Measurements from ENCODE around the gene CD81. TPM values are rescaled to one million over a fixed set of nuclear protein-coding genes. Genes with fewer than 3 reads are reported as not detected.

CD81 gene
- total RNA-seq, 1 experiment from 2014 or later = 296 TPM

GRCh38 chr11:2363130-2363529, 14.0 kb upstream of the CD81 start:
- DNase-seq (ENCODE audit: low read depth, low spot score) (no peak), ATAC-seq (no peak)
- H3K36me3 ChIP-seq (ENCODE audit: control insufficient read depth in 1 of 2, insufficient read depth in 2 of 2, low read length in 2 of 2) = no peaks in the 10 kb centered on the region
- H3K27ac ChIP-seq (ENCODE audit: low read depth, low read length) = no peak overlapping the region
- H3K4me3 ChIP-seq (replicated peaks in 1 of 2; ENCODE audit: low read depth in 1 of 2, low read length in 2 of 2) = no peak overlapping the region
- peaks cover 0 to 3% of the 10 kb centered on the region in 2 experiments; a peak in 1 of 4 replicates for H3K4me1 ChIP-seq (ENCODE audit: control insufficient read depth in 1 of 2, insufficient read depth in 2 of 2, low read length in 2 of 2)
- no peak overlapping the region for H3K4me2 ChIP-seq (ENCODE audit: low read length)
- H2AFZ ChIP-seq (ENCODE audit: low read depth, low read length, poor library complexity, severe bottlenecking) = no peak overlapping the region
- no peaks in the 10 kb centered on the region for H3K9me3 ChIP-seq (ENCODE audit: control insufficient read depth in 1 of 2, insufficient read depth in 1 of 2, low read depth in 1 of 2, low read length in 2 of 2)
- H3K79me2 ChIP-seq (ENCODE audit: insufficient read depth, low read length) = no peaks in the 10 kb centered on the region
- ChIA-PET RAD21 (ENCODE audit: low non-redundant PET in 1 of 2, low total read pairs in 2 of 2, uncharacterized antibody in 2 of 2, unreplicated experiment in 2 of 2) (no interaction called here), CTCF (no interaction called here), POLR2A (no interaction called here)
- H3K27me3 ChIP-seq (ENCODE audit: insufficient read depth, low read length) = 0 out of 2 replicates have a peak, but pooled peaks cover 5% of the 10 kb centered on the region
- BruUV-seq (replicated peaks) = no TSS peak
- intact Hi-C loops (cut with micrococcal nuclease) = no loop called here
- no peaks in the 10 kb centered on the region for H3K9me2 ChIP-seq (ENCODE audit: insufficient read depth)
- no peak overlapping the region for H3K9ac ChIP-seq (ENCODE audit: low read length)
- H4K20me1 ChIP-seq (ENCODE audit: insufficient read depth) = no peaks in the 10 kb centered on the region
- TF ChIP-seq EZH2phosphoT487 (IDR thresholded peaks at IDR 0.05; ENCODE audit: borderline replicate concordance) (no peak), SRF (IDR thresholded peaks at IDR 0.05; ENCODE audit: low read depth) (no peak), MAX (IDR thresholded peaks at IDR 0.05) (no peak), POLR2A (IDR thresholded peaks at IDR 0.05; ENCODE audit: borderline replicate concordance, extremely low read depth, insufficient read depth, insufficient read length) (no peak), REST (IDR thresholded peaks at IDR 0.05; ENCODE audit: low read depth) (no peak), ELF1 (IDR thresholded peaks at IDR 0.05; ENCODE audit: borderline replicate concordance, low read depth) (no peak), YY1 (IDR thresholded peaks at IDR 0.05; ENCODE audit: extremely low read depth, insufficient replicate concordance, low read depth, low read length) (no peak), ZNF274 (IDR thresholded peaks at IDR 0.05; ENCODE audit: low read depth, low read length) (no peak), RAD21 (IDR thresholded peaks at IDR 0.05; ENCODE audit: low read depth) (no peak), CTCF (IDR thresholded peaks at IDR 0.05 in 2 of 3, conservative IDR thresholded peaks at IDR 0.05 in 1 of 3; ENCODE audit: borderline replicate concordance in 1 of 3, insufficient read depth in 1 of 3, low read depth in 2 of 3, low read length in 2 of 3) (no peak), JUND (IDR thresholded peaks at IDR 0.05) (no peak)

Measured in HCT116 (cell line).